ENCODE measurements around the gene PCDHGA9.
"Not testable (repeated sequence)": the region's sequence is repeated elsewhere in the genome, so short reads cannot be mapped to it uniquely, and the experiment has no call there.

Gene PCDHGA9

GRCh38 chr5:141414548-141415274 lies 12.1 kb downstream of the PCDHGA9 start:
- CTCF ChIA-PET = interaction anchor here (1.1 to 7.4 kb wide), 10 partner anchors 15 to 152 kb away, joined by 3 to 77 read pairs (median 14); partner anchors contain the start of genes PCDHGA12, PCDHGB4 and PCDHGB5
- Histone ChIP-seq H3K4me1 (ENCODE audit: control extremely low read depth in 1 of 4, control insufficient read depth in 4 of 4, insufficient read depth in 4 of 4, low read length in 3 of 4) (peaks cover 0 to 21% (median 10%) of the 10 kb centered on the region in 4 experiments), H3K9me3 (ENCODE audit: control extremely low read depth in 1 of 5, control insufficient read depth in 4 of 5, insufficient read depth in 2 of 5, low read depth in 1 of 5, low read length in 4 of 5) (peaks cover 1 to 40% (median 31%) of the 10 kb centered on the region in 5 experiments), H3K4me3 (ENCODE audit: control insufficient read depth in 1 of 7, extremely low read depth in 1 of 7, insufficient read depth in 4 of 7, low read depth in 2 of 7, low read length in 6 of 7) (peak overlapping the region in 1 of 7 experiments; percentile 3), H3K27me3 (replicated peaks in 2 of 5; ENCODE audit: control insufficient read depth in 4 of 5, insufficient read depth in 5 of 5, low read length in 4 of 5) (peaks cover 26 to 85% (median 30%) of the 10 kb centered on the region in 5 experiments)
- POLR2A ChIA-PET; DNase-seq; H3K36me3 ChIP-seq (ENCODE audit: control insufficient read depth in 4 of 4, insufficient read depth in 4 of 4, low read length in 3 of 4); H3K27ac ChIP-seq (ENCODE audit: insufficient read depth in 1 of 2, low read depth in 1 of 2, low read length in 2 of 2, poor library complexity in 1 of 2, severe bottlenecking in 2 of 2): not testable (repeated sequence)
- 28% methylated on average over 32 of the region's 46 CpGs for WGBS (ENCODE audit: insufficient coverage)

GRCh38 chr5:141415275-141415618 lies 12.7 kb downstream of the PCDHGA9 start:
- CTCF ChIA-PET = interaction anchor here (3.2 to 7.4 kb wide), 4 partner anchors 108 to 148 kb away, joined by 9 to 77 read pairs (median 48); no protein-coding TSS in a partner anchor
- H3K27ac ChIP-seq (ENCODE audit: insufficient read depth in 1 of 2, low read depth in 1 of 2, low read length in 2 of 2, poor library complexity in 1 of 2, severe bottlenecking in 2 of 2); POLR2A ChIA-PET; H3K36me3 ChIP-seq (ENCODE audit: control insufficient read depth in 4 of 4, insufficient read depth in 4 of 4, low read length in 3 of 4): not testable (repeated sequence)
- H3K4me1 ChIP-seq (ENCODE audit: control extremely low read depth in 1 of 4, control insufficient read depth in 4 of 4, insufficient read depth in 4 of 4, low read length in 3 of 4) = peaks cover 0 to 21% (median 10%) of the 10 kb centered on the region in 4 experiments
- DNase-seq = peak in 2 of 3 donors; percentile 39 to 62
- 12% methylated on average over 11 of the region's 24 CpGs for WGBS (ENCODE audit: insufficient coverage)
- peaks cover 1 to 38% (median 29%) of the 10 kb centered on the region in 5 experiments for H3K9me3 ChIP-seq (ENCODE audit: control extremely low read depth in 1 of 5, control insufficient read depth in 4 of 5, insufficient read depth in 2 of 5, low read depth in 1 of 5, low read length in 4 of 5)
- peaks cover 24 to 83% (median 31%) of the 10 kb centered on the region in 5 experiments for H3K27me3 ChIP-seq (replicated peaks in 2 of 5; ENCODE audit: control insufficient read depth in 4 of 5, insufficient read depth in 5 of 5, low read length in 4 of 5)
- H3K4me3 ChIP-seq (ENCODE audit: control insufficient read depth in 1 of 7, extremely low read depth in 1 of 7, insufficient read depth in 4 of 7, low read depth in 2 of 7, low read length in 6 of 7) = peak overlapping the region in 3 of 7 experiments; percentile 3 to 26 (median 16)

DNA sequence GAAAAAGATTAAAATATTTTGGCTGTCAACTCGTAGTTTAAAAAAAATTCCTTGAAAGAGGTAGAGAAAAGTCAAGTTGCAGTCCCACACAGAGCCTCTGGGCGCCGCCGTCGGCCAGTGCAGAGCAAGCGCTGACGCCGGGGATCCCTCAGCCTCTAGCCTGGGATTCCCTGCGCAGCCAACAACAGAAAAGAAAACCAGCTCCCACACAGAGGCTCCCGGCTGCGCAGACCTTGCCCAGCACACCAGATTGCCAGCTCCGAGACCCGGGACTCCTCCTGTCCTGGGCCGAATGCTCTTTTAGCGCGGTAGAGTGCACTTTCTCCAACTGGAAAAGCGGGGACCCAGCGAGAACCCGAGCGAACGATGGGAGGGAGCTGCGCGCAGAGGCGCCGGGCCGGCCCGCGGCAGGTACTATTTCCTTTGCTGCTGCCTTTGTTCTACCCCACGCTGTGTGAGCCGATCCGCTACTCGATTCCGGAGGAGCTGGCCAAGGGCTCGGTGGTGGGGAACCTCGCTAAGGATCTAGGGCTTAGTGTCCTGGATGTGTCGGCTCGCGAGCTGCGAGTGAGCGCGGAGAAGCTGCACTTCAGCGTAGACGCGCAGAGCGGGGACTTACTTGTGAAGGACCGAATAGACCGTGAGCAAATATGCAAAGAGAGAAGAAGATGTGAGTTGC lies 15.1 kb downstream of the PCDHGA9 start, which contains the start of gene PCDHGB7:
PCDHGB7 (plus strand) TSS at position 184 of the 679 bp plus-strand sequence; CDS start at position 367, 183 bp downstream.
- DNase-seq = peak; percentile 82 to 88 (median 88)
- Histone ChIP-seq H3K27me3 (replicated peaks in 2 of 5; ENCODE audit: control insufficient read depth in 4 of 5, insufficient read depth in 5 of 5, low read length in 4 of 5) (peaks cover 35 to 90% (median 41%) of the 10 kb centered on the region in 5 experiments), H3K4me1 (ENCODE audit: control extremely low read depth in 1 of 4, control insufficient read depth in 4 of 4, insufficient read depth in 4 of 4, low read length in 3 of 4) (peaks cover 0 to 27% (median 18%) of the 10 kb centered on the region in 4 experiments), H3K9me3 (ENCODE audit: control extremely low read depth in 1 of 5, control insufficient read depth in 4 of 5, insufficient read depth in 2 of 5, low read depth in 1 of 5, low read length in 4 of 5) (peaks cover 0 to 52% (median 39%) of the 10 kb centered on the region in 5 experiments), H3K4me3 (ENCODE audit: control insufficient read depth in 1 of 7, extremely low read depth in 1 of 7, insufficient read depth in 4 of 7, low read depth in 2 of 7, low read length in 6 of 7) (peak within 1 kb of the TSS; percentile 44 to 80 (median 60))
- H3K36me3 ChIP-seq (ENCODE audit: control insufficient read depth in 4 of 4, insufficient read depth in 4 of 4, low read length in 3 of 4); POLR2A ChIA-PET; H3K27ac ChIP-seq (ENCODE audit: insufficient read depth in 1 of 2, low read depth in 1 of 2, low read length in 2 of 2, poor library complexity in 1 of 2, severe bottlenecking in 2 of 2): not testable (repeated sequence)
- WGBS (ENCODE audit: insufficient coverage) = 1% methylated on average over 27 of the region's 47 CpGs
- CTCF ChIA-PET = interaction anchor here (0.6 to 7.4 kb wide), 17 partner anchors 12 to 192 kb away, joined by 3 to 77 read pairs (median 6); partner anchors contain the start of genes PCDHGA12, PCDHGA9, PCDHGC5 and TAF7

DNA sequence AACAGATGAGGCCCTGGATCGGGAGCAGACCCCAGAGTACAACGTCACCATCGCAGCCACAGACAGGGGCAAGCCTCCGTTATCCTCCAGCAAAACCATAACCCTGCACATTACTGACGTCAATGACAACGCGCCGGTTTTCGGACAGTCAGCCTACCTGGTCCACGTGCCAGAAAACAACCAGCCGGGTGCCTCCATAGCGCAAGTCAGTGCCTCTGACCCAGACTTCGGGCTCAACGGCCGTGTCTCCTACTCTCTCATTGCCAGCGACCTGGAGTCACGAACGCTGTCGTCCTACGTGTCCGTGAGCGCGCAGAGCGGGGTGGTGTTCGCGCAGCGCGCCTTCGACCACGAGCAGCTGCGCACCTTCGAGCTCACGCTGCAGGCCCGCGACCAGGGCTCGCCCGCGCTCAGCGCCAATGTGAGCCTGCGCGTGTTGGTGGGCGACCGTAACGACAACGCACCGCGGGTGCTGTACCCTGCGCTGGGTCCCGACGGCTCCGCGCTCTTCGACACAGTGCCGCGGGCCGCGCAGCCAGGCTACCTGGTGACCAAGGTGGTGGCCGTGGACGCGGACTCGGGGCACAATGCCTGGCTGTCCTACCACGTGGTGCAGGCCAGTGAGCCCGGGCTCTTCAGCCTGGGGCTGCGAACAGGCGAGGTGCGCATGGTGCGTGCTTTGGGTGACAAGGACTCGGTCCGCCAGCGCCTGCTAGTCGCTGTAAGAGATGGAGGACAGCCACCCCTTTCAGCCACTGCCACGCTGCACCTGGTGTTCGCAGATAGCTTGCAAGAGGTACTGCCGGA lies 16.7 kb downstream of the PCDHGA9 start:
- ChIA-PET CTCF (interaction anchor here (1.0 to 6.6 kb wide), 10 partner anchors 11 to 147 kb away, joined by 3 to 65 read pairs (median 10); partner anchors contain the start of gene PCDHGA12), POLR2A (no interaction called here)
- WGBS (ENCODE audit: insufficient coverage) = 34% methylated on average over 60 of the region's 74 CpGs
- peaks cover 0 to 2% (median 0%) of the 10 kb centered on the region in 4 experiments for H3K36me3 ChIP-seq (ENCODE audit: control insufficient read depth in 4 of 4, insufficient read depth in 4 of 4, low read length in 3 of 4)
- peaks cover 0 to 59% (median 42%) of the 10 kb centered on the region in 5 experiments for H3K9me3 ChIP-seq (ENCODE audit: control extremely low read depth in 1 of 5, control insufficient read depth in 4 of 5, insufficient read depth in 2 of 5, low read depth in 1 of 5, low read length in 4 of 5)
- H3K4me3 ChIP-seq (ENCODE audit: control insufficient read depth in 1 of 7, extremely low read depth in 1 of 7, insufficient read depth in 4 of 7, low read depth in 2 of 7, low read length in 6 of 7) = no peak overlapping the region
- peak in 1 of 3 donors; percentile 6 for DNase-seq
- H3K4me1 ChIP-seq (ENCODE audit: control extremely low read depth in 1 of 4, control insufficient read depth in 4 of 4, insufficient read depth in 4 of 4, low read length in 3 of 4) = peaks cover 0 to 23% (median 9%) of the 10 kb centered on the region in 4 experiments
- H3K27me3 ChIP-seq (replicated peaks in 2 of 5; ENCODE audit: control insufficient read depth in 4 of 5, insufficient read depth in 5 of 5, low read length in 4 of 5) = peaks cover 33 to 91% (median 34%) of the 10 kb centered on the region in 5 experiments
- no peak overlapping the region for H3K27ac ChIP-seq (ENCODE audit: insufficient read depth in 1 of 2, low read depth in 1 of 2, low read length in 2 of 2, poor library complexity in 1 of 2, severe bottlenecking in 2 of 2)

DNA sequence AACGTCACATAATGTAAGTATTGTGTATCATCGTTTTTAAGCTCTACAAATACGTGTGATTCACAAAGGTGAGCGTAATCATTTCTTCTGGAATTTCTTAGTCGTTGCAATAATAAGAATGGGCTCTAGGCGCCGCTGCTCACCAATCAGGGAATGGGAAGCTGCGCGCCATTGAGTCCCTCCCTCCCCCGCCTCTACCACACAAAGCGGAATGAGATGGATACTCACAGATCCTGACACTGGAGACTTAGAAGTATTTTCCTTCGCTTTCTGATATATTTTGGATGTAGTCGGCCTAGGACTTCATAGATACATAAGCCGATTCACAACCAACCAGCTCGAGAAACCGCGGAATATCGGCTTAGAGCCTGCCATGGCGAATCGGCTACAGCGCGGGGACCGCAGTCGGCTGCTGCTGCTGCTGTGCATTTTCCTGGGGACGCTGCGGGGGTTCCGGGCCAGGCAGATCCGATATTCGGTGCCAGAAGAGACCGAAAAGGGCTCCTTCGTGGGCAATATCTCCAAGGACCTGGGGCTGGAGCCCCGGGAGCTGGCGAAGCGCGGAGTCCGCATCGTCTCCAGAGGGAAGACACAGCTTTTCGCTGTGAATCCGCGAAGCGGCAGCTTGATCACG lies 18.4 kb downstream of the PCDHGA9 start, which contains the start of gene PCDHGA11:
PCDHGA11 (plus strand) TSS at position 197 of the 634 bp plus-strand sequence; CDS start at position 374, 177 bp downstream.
- Histone ChIP-seq H3K4me1 (ENCODE audit: control extremely low read depth in 1 of 4, control insufficient read depth in 4 of 4, insufficient read depth in 4 of 4, low read length in 3 of 4) (peaks cover 0 to 18% (median 9%) of the 10 kb centered on the region in 4 experiments), H3K4me3 (ENCODE audit: control insufficient read depth in 1 of 7, extremely low read depth in 1 of 7, insufficient read depth in 4 of 7, low read depth in 2 of 7, low read length in 6 of 7) (peak within 1 kb of the TSS; percentile 36 to 81 (median 63)), H3K36me3 (ENCODE audit: control insufficient read depth in 4 of 4, insufficient read depth in 4 of 4, low read length in 3 of 4) (peaks cover 0 to 2% (median 0%) of the 10 kb centered on the region in 4 experiments), H3K27ac (ENCODE audit: insufficient read depth in 1 of 2, low read depth in 1 of 2, low read length in 2 of 2, poor library complexity in 1 of 2, severe bottlenecking in 2 of 2) (no peak within 1 kb of the TSS), H3K9me3 (ENCODE audit: control extremely low read depth in 1 of 5, control insufficient read depth in 4 of 5, insufficient read depth in 2 of 5, low read depth in 1 of 5, low read length in 4 of 5) (peaks cover 0 to 61% (median 39%) of the 10 kb centered on the region in 5 experiments), H3K27me3 (replicated peaks in 2 of 5; ENCODE audit: control insufficient read depth in 4 of 5, insufficient read depth in 5 of 5, low read length in 4 of 5) (peaks cover 30 to 89% (median 37%) of the 10 kb centered on the region in 5 experiments)
- ChIA-PET CTCF (interaction anchor here (0.6 to 6.6 kb wide), 26 partner anchors 8 to 146 kb away, joined by 3 to 65 read pairs (median 4); partner anchors contain the start of genes PCDHGA10, PCDHGA12, PCDHGA8 and PCDHGB3), POLR2A (no interaction called here)
- DNase-seq = peak; percentile 75 to 81 (median 80)
- 3% methylated on average over 33 of the region's 42 CpGs for WGBS (ENCODE audit: insufficient coverage)

- Histone ChIP-seq H3K9me3 (ENCODE audit: control extremely low read depth in 1 of 5, control insufficient read depth in 4 of 5, insufficient read depth in 2 of 5, low read depth in 1 of 5, low read length in 4 of 5) (peaks cover 0 to 66% (median 43%) of the 10 kb centered on the region in 5 experiments), H3K4me3 (ENCODE audit: control insufficient read depth in 1 of 7, extremely low read depth in 1 of 7, insufficient read depth in 4 of 7, low read depth in 2 of 7, low read length in 6 of 7) (peak overlapping the region in 6 of 7 experiments; percentile 44 to 81 (median 68)), H3K4me1 (ENCODE audit: control extremely low read depth in 1 of 4, control insufficient read depth in 4 of 4, insufficient read depth in 4 of 4, low read length in 3 of 4) (peaks cover 0 to 18% (median 9%) of the 10 kb centered on the region in 4 experiments), H3K27me3 (replicated peaks in 2 of 5; ENCODE audit: control insufficient read depth in 4 of 5, insufficient read depth in 5 of 5, low read length in 4 of 5) (peaks cover 28 to 88% (median 37%) of the 10 kb centered on the region in 5 experiments), H3K27ac (ENCODE audit: insufficient read depth in 1 of 2, low read depth in 1 of 2, low read length in 2 of 2, poor library complexity in 1 of 2, severe bottlenecking in 2 of 2) (no peak overlapping the region), H3K36me3 (ENCODE audit: control insufficient read depth in 4 of 4, insufficient read depth in 4 of 4, low read length in 3 of 4) (peaks cover 0 to 2% (median 0%) of the 10 kb centered on the region in 4 experiments)
- CTCF ChIA-PET = interaction anchor here (0.6 to 6.6 kb wide), 24 partner anchors 8 to 146 kb away, joined by 3 to 65 read pairs (median 4); partner anchors contain the start of genes PCDHGA10, PCDHGA12, PCDHGA8 and PCDHGB3
- 8% methylated on average over 11 of the region's 13 CpGs for WGBS (ENCODE audit: insufficient coverage)
- POLR2A ChIA-PET = no interaction called here
- no peak for DNase-seq
Observed at GRCh38 chr5:141421489-141421855, 18.9 kb downstream of the PCDHGA9 start.
